Measurements from ENCODE around the gene PIEZO2.

The PIEZO2 gene

DNA sequence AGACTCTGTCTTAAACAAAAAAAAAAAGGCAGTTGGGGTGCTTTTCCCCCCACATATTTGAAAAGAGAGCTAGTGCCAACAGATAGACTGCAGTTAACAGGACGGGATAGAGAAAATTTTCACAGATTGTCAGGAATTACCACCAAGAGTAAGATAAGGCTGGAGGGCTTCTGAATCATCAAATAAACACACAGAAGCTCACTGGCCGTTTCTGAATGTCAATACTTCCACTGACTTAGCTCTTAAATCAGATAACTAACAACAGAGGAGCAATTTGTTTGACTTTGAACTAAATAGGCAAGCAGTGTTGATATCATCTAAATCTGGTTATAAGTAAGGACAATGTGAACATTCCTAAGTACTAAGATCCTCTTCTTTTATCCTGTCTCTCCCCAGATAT lies 34.7 kb downstream of the PIEZO2 start:
- in situ Hi-C loops (cut with MboI; ENCODE audit: low sequenced_read_pairs), result no loop called here

- in situ Hi-C loops (cut with MboI; ENCODE audit: low sequenced_read_pairs), result no loop called here
Observed at GRCh38 chr18:11113937-11114336, 35.4 kb downstream of the PIEZO2 start.

GRCh38 chr18:11113046-11113548 lies 36.3 kb downstream of the PIEZO2 start:
- in situ Hi-C loops (cut with MboI; ENCODE audit: low sequenced_read_pairs), result no loop called here

GRCh38 chr18:11112286-11112685 lies 37.1 kb downstream of the PIEZO2 start:
- in situ Hi-C loops (cut with MboI; ENCODE audit: low sequenced_read_pairs), result no loop called here

DNA sequence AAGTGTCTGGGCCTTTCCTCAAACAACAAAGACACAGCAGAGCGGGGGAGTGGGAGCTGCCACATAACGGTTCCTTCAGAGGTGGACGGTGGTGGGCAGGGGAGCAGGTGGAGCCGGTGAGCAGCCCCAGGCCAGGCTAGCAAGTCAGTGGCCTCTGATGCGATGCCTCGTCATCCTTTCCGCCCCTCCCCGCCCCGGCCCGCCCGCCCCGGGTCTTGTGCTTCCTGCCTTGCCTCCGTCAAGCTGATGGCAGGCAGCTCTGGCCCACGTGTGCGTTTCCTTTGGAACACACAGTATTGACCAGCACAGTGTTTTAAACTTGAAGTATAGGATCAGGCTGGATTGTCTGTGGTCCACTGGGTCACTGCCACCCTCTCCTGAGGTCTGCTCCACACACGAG lies 38.9 kb downstream of the PIEZO2 start:
- in situ Hi-C loops (cut with MboI; ENCODE audit: low sequenced_read_pairs), result no loop called here

- in situ Hi-C loops (cut with MboI; ENCODE audit: low sequenced_read_pairs), result no loop called here
Observed at GRCh38 chr18:11108947-11109346, 40.4 kb downstream of the PIEZO2 start.

GRCh38 chr18:11106894-11107293 lies 42.5 kb downstream of the PIEZO2 start:
- in situ Hi-C loops (cut with MboI; ENCODE audit: low sequenced_read_pairs), result no loop called here

DNA sequence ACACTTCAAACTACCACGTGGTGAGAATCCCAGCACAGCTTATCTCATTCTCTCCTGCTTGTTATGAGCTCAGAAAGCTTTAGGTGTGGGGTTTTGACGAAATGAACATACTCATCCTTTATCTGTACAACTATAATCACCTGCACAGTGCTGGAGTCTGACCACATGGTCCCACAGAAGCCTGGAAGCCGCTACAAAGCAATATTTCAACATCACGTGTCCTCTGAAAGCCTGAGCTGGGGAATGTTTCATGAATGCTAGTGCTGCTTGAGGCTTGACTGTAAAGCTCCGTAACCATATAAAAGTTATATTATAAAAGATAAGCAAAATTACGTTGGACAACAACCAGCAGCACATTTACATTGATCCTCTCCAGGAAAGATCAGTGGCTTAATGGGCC lies 43.9 kb downstream of the PIEZO2 start:
- in situ Hi-C loops (cut with MboI; ENCODE audit: low sequenced_read_pairs), result no loop called here

DNA sequence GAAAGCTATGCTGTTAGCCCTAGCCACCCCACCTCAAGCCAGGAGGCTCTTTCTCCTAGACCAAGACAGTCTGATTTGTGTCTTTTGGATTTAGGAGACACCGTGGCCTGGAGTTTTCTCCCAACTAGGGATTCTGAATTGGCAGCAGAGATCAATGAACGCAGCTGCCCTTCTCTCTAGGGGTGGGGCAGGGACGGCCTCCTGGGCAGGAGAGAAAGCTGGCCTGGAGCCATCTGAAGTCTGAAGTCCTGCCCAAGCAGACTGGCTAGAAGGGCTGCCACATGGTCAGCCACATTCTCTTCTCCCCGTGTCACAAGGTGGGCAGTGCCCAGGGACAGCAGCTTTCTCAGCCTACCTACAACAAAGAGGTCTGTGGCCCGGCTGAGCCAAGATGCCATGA lies 45.1 kb downstream of the PIEZO2 start:
- in situ Hi-C loops (cut with MboI; ENCODE audit: low sequenced_read_pairs), result no loop called here

- in situ Hi-C loops (cut with MboI; ENCODE audit: low sequenced_read_pairs), result no loop called here
Observed at GRCh38 chr18:11096839-11097750, 52.3 kb downstream of the PIEZO2 start.

DNA sequence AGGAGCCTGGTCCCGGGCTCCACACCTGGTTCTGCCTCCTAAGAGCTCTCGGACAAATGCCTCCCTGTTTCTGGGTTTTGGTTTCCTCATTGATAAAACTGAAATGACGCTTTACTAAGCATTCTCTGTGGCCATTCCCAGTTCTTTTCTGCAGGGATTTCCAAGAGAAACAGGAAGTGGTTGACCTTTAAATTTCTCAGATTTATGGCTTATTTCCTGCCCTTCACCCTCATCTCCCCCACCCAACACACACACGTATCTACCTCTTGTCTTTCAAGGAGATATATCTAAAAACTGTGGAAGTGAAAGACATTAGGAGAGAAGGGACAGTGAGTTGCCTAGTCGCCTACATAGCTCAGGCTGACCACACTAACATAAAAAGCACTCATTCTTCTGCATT lies 53.0 kb downstream of the PIEZO2 start:
- in situ Hi-C loops (cut with MboI; ENCODE audit: low sequenced_read_pairs), result no loop called here

- in situ Hi-C loops (cut with MboI; ENCODE audit: low sequenced_read_pairs), result no loop called here
Observed at GRCh38 chr18:11095674-11096293, 53.6 kb downstream of the PIEZO2 start.

- in situ Hi-C loops (cut with MboI; ENCODE audit: low sequenced_read_pairs), result no loop called here
Observed at GRCh38 chr18:11095211-11095610, 54.2 kb downstream of the PIEZO2 start.

DNA sequence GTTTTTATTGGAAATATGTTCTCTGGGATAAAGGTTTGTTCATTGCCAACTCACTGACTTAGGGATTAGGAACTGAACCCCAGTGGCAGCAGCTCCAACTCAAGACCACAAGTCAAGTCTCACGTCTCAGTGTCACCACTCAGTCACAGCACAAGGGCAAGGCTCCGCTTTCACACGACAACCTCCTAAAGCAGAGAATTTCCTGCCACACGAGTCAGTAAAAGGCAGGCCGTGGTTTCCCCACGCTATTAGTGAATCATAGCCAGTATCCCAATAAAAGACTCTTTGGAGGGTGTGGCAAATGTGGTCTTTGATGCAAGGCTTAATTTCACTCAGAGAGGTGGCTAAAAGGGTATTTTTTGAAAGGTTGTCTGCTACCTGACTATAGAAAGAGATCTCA lies 57.6 kb downstream of the PIEZO2 start:
- in situ Hi-C loops (cut with MboI; ENCODE audit: low sequenced_read_pairs), result no loop called here

DNA sequence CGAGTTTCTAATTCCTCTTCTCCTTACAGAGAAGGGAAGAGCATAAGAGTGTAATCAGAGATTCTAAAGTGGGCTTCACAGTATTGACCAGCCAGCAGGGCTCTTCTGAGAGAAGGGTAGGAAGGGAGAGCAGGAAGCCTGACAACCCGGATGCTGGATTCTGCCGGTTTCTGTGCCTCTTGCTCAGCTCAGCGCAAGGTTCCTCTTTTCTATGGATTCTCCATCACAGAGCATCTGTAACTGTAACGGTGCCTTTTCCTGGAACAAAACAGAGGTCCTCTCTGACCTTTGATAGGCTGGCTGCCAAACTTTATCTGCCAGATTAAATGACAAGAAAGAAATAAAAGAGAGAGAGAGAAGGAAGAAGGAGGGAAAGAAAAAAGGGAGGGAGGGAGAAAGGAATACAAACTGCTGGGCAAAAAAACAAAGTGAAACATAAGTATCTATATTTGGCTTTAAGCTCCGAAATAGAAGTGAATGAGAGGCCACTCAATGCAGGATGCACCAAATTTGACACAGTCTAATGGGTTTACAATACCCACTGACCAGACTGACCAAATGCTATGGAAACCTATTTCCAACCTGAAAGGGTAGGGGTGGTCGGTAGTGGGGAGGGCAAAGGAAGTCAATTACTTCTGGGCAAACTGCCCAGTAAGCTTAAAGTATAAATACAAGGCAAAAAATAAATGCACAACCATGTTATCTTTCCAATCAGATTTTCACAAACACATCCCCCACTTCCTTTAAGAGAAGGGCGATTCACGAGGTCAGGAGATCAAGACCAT lies 59.2 kb downstream of the PIEZO2 start:
- in situ Hi-C loops (cut with MboI; ENCODE audit: low sequenced_read_pairs), result no loop called here

DNA sequence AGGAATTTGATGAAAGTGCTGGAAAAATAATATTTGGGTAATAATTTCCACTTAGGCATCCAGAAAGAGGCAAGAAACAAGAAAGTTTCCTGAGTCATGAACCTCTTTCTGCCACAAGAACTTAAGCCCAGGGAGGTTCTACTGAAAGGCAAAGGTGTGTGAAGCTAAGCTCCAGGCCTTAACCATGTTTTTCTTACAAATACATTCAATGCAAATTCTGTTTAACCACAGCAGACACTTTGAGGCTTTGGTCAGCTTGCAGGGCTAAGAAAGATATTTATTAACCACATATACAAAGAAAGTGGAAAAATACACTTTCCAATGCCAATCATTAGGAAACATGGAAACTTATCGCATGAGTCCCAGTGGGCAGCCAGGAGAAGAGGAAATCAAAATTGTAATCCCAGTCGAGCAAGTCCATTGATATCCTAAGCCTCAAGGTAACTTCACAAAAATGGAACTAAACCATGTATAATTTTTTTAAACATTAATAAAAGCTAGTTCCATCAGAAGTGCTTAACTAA lies 68.3 kb downstream of the PIEZO2 start:
- in situ Hi-C loops (cut with MboI; ENCODE audit: low sequenced_read_pairs), result no loop called here

DNA sequence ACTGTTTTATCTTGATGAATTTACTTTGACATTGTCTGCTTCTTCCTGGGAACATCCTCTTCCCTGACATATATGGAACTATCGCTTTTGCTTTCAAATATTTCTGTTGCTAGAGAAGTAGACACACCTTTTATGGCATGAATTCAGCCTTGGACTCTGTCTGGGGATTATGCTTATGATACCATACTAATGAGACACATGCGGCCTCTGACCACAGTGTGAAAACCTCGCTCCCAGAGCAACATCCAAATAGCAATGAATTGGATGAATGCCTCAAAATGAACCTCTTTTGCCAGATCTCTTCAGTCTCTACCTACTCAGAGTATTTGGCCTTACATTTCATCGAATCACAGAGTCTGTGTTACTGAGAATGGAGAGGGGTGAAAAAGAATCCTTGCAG lies 70.9 kb downstream of the PIEZO2 start:
- in situ Hi-C loops (cut with MboI; ENCODE audit: low sequenced_read_pairs), result no loop called here

DNA sequence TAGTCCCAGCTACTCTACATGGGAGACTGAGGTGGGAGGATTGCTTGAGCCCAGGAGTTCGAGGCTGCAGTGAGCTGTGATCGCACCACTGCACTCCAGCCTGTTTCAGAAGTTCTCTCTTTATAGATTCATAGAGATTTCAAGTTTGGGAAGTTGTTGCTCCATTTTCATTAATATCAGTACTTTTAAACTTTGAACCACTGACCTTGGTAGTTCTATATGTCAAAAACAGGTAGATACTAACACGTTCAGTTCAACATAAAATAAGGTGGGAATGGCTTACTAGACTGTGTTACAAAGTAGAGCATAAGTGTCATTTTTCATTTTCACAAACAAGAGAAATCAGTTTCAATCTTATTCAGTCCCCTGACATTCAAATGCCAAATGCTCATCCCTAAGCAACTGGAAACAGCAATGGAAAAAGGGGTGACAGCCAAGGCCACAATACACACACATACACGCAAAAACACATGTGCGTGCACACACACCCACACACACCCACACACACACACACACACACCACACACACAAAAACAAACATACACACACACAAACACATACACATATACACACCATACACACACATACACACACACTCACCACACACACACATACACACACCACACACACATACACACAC lies 71.7 kb downstream of the PIEZO2 start:
- in situ Hi-C loops (cut with MboI; ENCODE audit: low sequenced_read_pairs), result no loop called here

DNA sequence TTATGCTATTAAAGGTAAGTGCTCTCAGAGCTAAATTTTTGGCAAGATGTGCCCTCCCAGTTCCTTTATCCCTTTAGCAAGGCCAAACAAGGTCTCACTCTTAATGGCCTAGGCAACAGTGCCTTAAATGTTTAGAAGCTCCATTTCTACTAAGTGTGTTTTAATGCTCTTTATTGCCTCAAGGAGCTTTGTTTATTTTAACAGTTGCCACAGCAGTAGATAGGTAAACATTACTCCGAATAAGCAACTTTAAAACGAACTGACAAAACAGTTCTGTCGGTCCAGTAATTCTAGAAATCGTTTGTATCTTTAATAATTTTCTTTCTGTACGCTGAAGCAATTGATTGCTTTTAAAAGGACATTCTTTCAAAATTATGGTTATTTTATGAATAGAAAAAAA lies 74.5 kb downstream of the PIEZO2 start:
- in situ Hi-C loops (cut with MboI; ENCODE audit: low sequenced_read_pairs), result no loop called here

- in situ Hi-C loops (cut with MboI; ENCODE audit: low sequenced_read_pairs), result no loop called here
Observed at GRCh38 chr18:11073971-11074370, 75.4 kb downstream of the PIEZO2 start.

- in situ Hi-C loops (cut with MboI; ENCODE audit: low sequenced_read_pairs), result no loop called here
Observed at GRCh38 chr18:11072632-11073031, 76.7 kb downstream of the PIEZO2 start.

All from HL-60/S4 (cell line).